Gastrocnemius medialis (tissue), 4 donors: ENCODE results near the gene KDM5B. TPM values are rescaled to one million over a fixed set of nuclear protein-coding genes. Genes with fewer than 3 reads are reported as not detected.

Experiments
- ATAC-seq, 2 donors: fragments of 150-250 bp; one replicate each; pipeline ENCODE4 v1.9.1; 2016
- DNase-seq, 2 donors: peaks; one replicate each; pipeline ENCODE4 v3.0.0-alpha.2; 2019
- H3K27ac ChIP-seq, 4 donors: fragments of 200-600 bp; sonication (generic); 1 replicate in 1 of 4; 2 replicates in 3 of 4; pipeline ENCODE4 v1.5.1; 2016 to 2018; ENCODE audit warnings: mild to moderate bottlenecking in 2 of 4, moderate library complexity in 1 of 4
- H3K27me3 ChIP-seq, 3 donors: fragments of 200-600 bp; sonication (generic) in 2 of 3; 1 replicate in 1 of 3; 2 replicates in 2 of 3; pipeline versions ENCODE4 v1.5.1 to v1.6.0; 2016 to 2019; ENCODE audit warnings: mild to moderate bottlenecking in 1 of 3, moderate library complexity in 1 of 3
- H3K36me3 ChIP-seq, 2 donors: fragments of 200-600 bp; sonication (generic) in 1 of 2; one replicate each; pipeline ENCODE4 v1.5.1; 2017 to 2018
- H3K4me1 ChIP-seq, 2 donors: fragments of 200-600 bp; sonication (generic) in 1 of 2; one replicate each; pipeline ENCODE4 v1.5.1; 2016 to 2017; ENCODE audit warnings: mild to moderate bottlenecking in 2 of 2
- H3K4me3 ChIP-seq, 4 donors: fragments of 200-600 bp; sonication (generic) in 3 of 4; 1 replicate in 1 of 4; 2 replicates in 3 of 4; pipeline ENCODE4 v1.5.1; 2016 to 2019; ENCODE audit warnings: mild to moderate bottlenecking in 2 of 4
- H3K9me3 ChIP-seq, 3 donors: fragments of 200-600 bp; sonication (generic) in 2 of 3; 1 replicate in 1 of 3; 2 replicates in 2 of 3; pipeline ENCODE4 v1.5.1; 2016 to 2019
- CTCF ChIP-seq, 5 experiments: fragments of 450-650 bp in 3 of 5; fragments of 200-600 bp in 2 of 5; sonication (generic) in 2 of 5; IDR thresholded peaks in 4 of 5; conservative IDR thresholded peaks in 1 of 5; 1 replicate in 4 of 5; 2 replicates in 1 of 5; pipeline ENCODE4 v1.5.1; 2016 to 2019; ENCODE audit warnings: antibody characterized with exemption in 5 of 5, mild to moderate bottlenecking in 3 of 5, moderate library complexity in 3 of 5
- POLR2A ChIP-seq, 2 donors: fragments of 450-650 bp; IDR thresholded peaks; one replicate each; pipeline ENCODE4 v1.6.1; 2017; ENCODE audit warnings: antibody characterized with exemption in 2 of 2, mild to moderate bottlenecking in 2 of 2, moderate library complexity in 2 of 2
- in situ Hi-C, 4 donors: fragments of 200-750 bp; cut with MboI; loops; one replicate each; pipeline versions ENCODE4 v1.15.0 to v1.8.0; 2017; ENCODE audit warnings: low sequenced_read_pairs in 4 of 4
- intact Hi-C: fragments of 100-400 bp; cut with DNase I; formaldehyde crosslinking; loops from one replicate; pipeline ENCODE4 v1.15.1; 2023; ENCODE audit warnings: low total_unique reads
- total RNA-seq, 4 donors: library from RNA; depleted of rRNA; stranded (reverse); fragments of >200 nt; gene quantifications; one replicate each; pipeline versions ENCODE4 v1.1.0 to v1.2.3, GENCODE V29; 2016

Gene KDM5B
- total RNA-seq, 4 donors from 2014 or later: 10.7 to 17.1 (median 13.7) TPM

GRCh38 chr1:202701200-202701599, 107.0 kb downstream of the KDM5B start:
- no peak overlapping the region for H3K4me3 ChIP-seq
- H3K36me3 ChIP-seq: no peaks in the 10 kb centered on the region
- H3K27ac ChIP-seq: no peak overlapping the region
- TF ChIP-seq POLR2A (IDR thresholded peaks at IDR 0.05) (no peak), CTCF (IDR thresholded peaks at IDR 0.05 in 4 of 5, conservative IDR thresholded peaks at IDR 0.05 in 1 of 5) (no peak)
- intact Hi-C loops (no loop called here), in situ Hi-C loops (loop anchor here (25.0 kb wide), 3 partner anchors 214 to 389 kb away; partner anchors contain the start of genes PPP1R12B (in 3 of the 4) and UBE2T (in 3 of the 4))
- H3K4me1 ChIP-seq: no peaks in the 10 kb centered on the region
- DNase-seq: no peak
- no peak for ATAC-seq
- H3K27me3 ChIP-seq: peaks cover 9 to 15% (median 14%) of the 10 kb centered on the region in 3 donors
- no peaks in the 10 kb centered on the region for H3K9me3 ChIP-seq

DNA sequence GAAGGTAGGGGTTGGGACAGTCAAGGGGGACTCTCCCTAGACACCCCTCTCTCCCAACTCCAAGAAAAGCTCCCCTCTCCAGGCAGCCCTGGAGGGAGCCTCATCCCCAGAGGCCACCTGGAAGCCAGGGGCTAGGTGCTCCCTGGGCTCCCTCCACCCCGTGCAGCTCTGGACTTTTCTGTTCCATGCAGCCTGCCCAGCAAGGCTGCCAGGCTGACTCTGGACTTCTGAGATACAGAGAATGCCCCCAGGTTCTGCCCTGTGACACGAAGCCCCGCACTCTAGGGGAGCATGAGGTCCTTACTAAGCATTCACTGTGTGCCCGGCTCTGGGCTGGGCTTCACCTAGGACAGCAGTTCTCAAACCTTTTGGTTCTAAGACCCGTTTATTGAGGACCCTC, 108.2 kb downstream of the KDM5B start:
- H3K4me3 ChIP-seq: no peak overlapping the region
- H3K36me3 ChIP-seq: no peaks in the 10 kb centered on the region
- H3K9me3 ChIP-seq: no peaks in the 10 kb centered on the region
- in situ Hi-C loops: loop anchor here (25.0 kb wide), 3 partner anchors 213 to 388 kb away; partner anchors contain the start of genes PPP1R12B (in 3 of the 4) and UBE2T (in 3 of the 4)
- intact Hi-C loops: no loop called here
- ATAC-seq (no peak), DNase-seq (no peak)
- no peaks in the 10 kb centered on the region for H3K4me1 ChIP-seq
- peaks cover 13 to 18% (median 14%) of the 10 kb centered on the region in 3 donors for H3K27me3 ChIP-seq
- H3K27ac ChIP-seq: no peak overlapping the region
- TF ChIP-seq CTCF (IDR thresholded peaks at IDR 0.05 in 4 of 5, conservative IDR thresholded peaks at IDR 0.05 in 1 of 5) (no peak), POLR2A (IDR thresholded peaks at IDR 0.05) (no peak)

DNA sequence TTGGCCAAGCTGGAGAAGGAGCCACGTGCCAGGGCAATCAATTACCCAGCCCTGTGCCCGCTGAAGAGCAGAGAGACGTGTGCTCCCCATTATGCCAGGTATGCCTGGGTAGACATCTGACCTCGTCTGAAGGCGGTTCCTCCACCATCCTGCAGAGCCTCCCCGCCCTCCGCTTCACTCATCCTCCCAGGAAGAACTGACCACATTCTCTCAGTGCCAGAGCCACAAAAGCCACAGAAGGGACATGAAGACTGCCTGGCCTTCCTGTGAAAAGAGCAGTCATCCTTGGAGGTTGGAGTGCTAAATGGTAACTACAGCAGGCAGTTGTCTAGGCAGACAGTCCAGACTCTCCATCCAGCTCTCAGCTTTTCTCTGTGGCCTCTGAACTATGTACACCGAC, 109.9 kb downstream of the KDM5B start:
- DNase-seq (no peak), ATAC-seq (no peak)
- Histone ChIP-seq H3K36me3 (no peaks in the 10 kb centered on the region), H3K4me3 (no peak overlapping the region), H3K27me3 (peaks cover 8 to 18% (median 15%) of the 10 kb centered on the region in 3 donors), H3K27ac (no peak overlapping the region), H3K9me3 (no peaks in the 10 kb centered on the region), H3K4me1 (no peaks in the 10 kb centered on the region)
- intact Hi-C loops (no loop called here), in situ Hi-C loops (no loop called here)
- TF ChIP-seq CTCF (IDR thresholded peaks at IDR 0.05 in 4 of 5, conservative IDR thresholded peaks at IDR 0.05 in 1 of 5) (no peak), POLR2A (IDR thresholded peaks at IDR 0.05) (no peak)

- Histone ChIP-seq H3K27me3 (peaks cover 8 to 18% (median 15%) of the 10 kb centered on the region in 3 donors), H3K4me1 (no peaks in the 10 kb centered on the region), H3K36me3 (no peaks in the 10 kb centered on the region), H3K9me3 (no peaks in the 10 kb centered on the region), H3K4me3 (no peak overlapping the region), H3K27ac (no peak overlapping the region)
- TF ChIP-seq POLR2A (IDR thresholded peaks at IDR 0.05) (no peak), CTCF (IDR thresholded peaks at IDR 0.05 in 4 of 5, conservative IDR thresholded peaks at IDR 0.05 in 1 of 5) (no peak)
- in situ Hi-C loops (no loop called here), intact Hi-C loops (no loop called here)
- ATAC-seq (no peak), DNase-seq (no peak)
These were observed 111.2 kb downstream of the KDM5B start for GRCh38 chr1:202697038-202697437.

DNA sequence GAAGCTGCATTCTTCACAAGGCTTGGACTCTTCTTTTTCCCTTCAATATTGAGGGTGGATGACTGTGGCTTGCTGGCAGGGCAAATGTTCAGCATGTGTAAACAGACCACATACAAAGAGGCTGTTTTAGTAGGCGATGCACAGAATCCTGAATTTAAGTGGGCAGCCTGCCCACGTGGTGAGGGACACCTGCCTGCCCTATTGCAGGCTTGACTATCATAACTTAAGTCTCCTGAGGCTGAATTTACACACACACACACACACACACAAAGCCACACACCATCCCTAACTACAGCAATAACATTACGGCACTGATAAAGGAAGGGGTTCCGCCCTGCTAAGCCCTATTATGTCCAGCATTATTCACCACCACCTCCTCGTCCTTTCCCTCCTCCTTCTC, 113.9 kb downstream of the KDM5B start:
- intact Hi-C loops (no loop called here), in situ Hi-C loops (no loop called here)
- DNase-seq (no peak), ATAC-seq (no peak)
- Histone ChIP-seq H3K4me1 (no peaks in the 10 kb centered on the region), H3K27me3 (peaks cover 8 to 18% (median 15%) of the 10 kb centered on the region in 3 donors), H3K4me3 (no peak overlapping the region), H3K9me3 (no peaks in the 10 kb centered on the region), H3K36me3 (no peaks in the 10 kb centered on the region), H3K27ac (no peak overlapping the region)
- TF ChIP-seq POLR2A (IDR thresholded peaks at IDR 0.05): no peak
- no peak for TF ChIP-seq CTCF (IDR thresholded peaks at IDR 0.05 in 4 of 5, conservative IDR thresholded peaks at IDR 0.05 in 1 of 5)
